HUDEP-2 (cell line): ENCODE data around the gene EXOG.

Experiments
- DNase-seq, 76 experiments: peaks; one replicate each; lab custom pipeline; 2025; ENCODE audit not compliant: unreplicated experiment in 76 of 76; lab: John Stamatoyannopoulos, UW

The EXOG gene

GRCh38 chr3:38496131-38496910 is at the start of gene EXOG:
Gene EXOG (plus strand): TSS chr3:38496340. CDS start chr3:38496368, 28 bp downstream.
- peak in 75 of 76 experiments; percentile 14 to 95 (median 86) for DNase-seq

GRCh38 chr3:38446812-38447211 is 49.3 kb upstream of the EXOG start:
- DNase-seq, result no peak

- no peak for DNase-seq
Measured at GRCh38 chr3:38450853-38451252, 45.3 kb upstream of the EXOG start.

- peak in 64 of 76 experiments; percentile 4 to 76 (median 58) for DNase-seq
Measured at GRCh38 chr3:38453075-38453912, 42.8 kb upstream of the EXOG start, which contains the start of gene ACVR2B. Gene ACVR2B (plus strand): TSS chr3:38453890. CDS start chr3:38454323, 433 bp downstream.

GRCh38 chr3:38453913-38454177 is 42.3 kb upstream of the EXOG start:
- DNase-seq, result no peak

- peak in 17 of 76 experiments; percentile 5 to 35 (median 17) for DNase-seq
Measured at GRCh38 chr3:38454178-38454883, 41.8 kb upstream of the EXOG start.

GRCh38 chr3:38454884-38455638 is 41.1 kb upstream of the EXOG start:
- peak in 16 of 76 experiments; percentile 1 to 42 (median 8) for DNase-seq

- DNase-seq, result no peak
Measured at GRCh38 chr3:38455639-38456430, 40.3 kb upstream of the EXOG start.

- DNase-seq, result no peak
Measured at GRCh38 chr3:38457111-38458003, 38.8 kb upstream of the EXOG start.

- peak in 16 of 76 experiments; percentile 1 to 56 (median 12) for DNase-seq
Measured at GRCh38 chr3:38458796-38459498, 37.2 kb upstream of the EXOG start.

GRCh38 chr3:38459499-38460048 is 36.6 kb upstream of the EXOG start:
- no peak for DNase-seq

GRCh38 chr3:38460377-38461270 is 35.5 kb upstream of the EXOG start:
- no peak for DNase-seq

- no peak for DNase-seq
Measured at GRCh38 chr3:38465588-38466154, 30.5 kb upstream of the EXOG start.

- no peak for DNase-seq
Measured at GRCh38 chr3:38468765-38469164, 27.4 kb upstream of the EXOG start.

GRCh38 chr3:38469852-38470251 is 26.3 kb upstream of the EXOG start:
- DNase-seq, result no peak

GRCh38 chr3:38471260-38471857 is 24.8 kb upstream of the EXOG start:
- peak in 2 of 76 experiments; percentile 8 to 36 for DNase-seq
